Measurements from ENCODE around the gene IDH3A.

DNA sequence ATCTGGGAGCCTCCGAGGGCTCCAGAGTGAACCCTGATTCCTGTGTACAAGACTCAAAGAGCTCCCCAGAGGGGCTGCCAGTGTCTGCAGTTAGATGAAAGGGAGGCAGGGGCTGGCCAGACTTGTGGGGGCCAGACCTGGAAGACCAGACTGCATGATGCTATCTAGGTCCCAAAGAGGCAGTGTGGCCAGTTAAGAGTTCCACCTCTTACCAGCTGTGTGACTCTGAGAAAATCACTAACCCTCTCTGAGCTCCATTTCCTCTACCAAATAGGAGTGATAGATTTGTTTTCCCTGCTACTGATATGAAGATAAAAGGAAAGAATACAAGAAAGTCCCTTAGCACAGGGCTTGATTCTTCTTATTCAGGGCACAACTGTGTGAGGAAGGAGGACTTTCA is 56.2 kb downstream of the IDH3A start:
- no peak for TF ChIP-seq POLR2A (IDR thresholded peaks at IDR 0.05; ENCODE audit: low read depth, low read length)
- TF ChIP-seq TAF1 (IDR thresholded peaks at IDR 0.05; ENCODE audit: low read depth, low read length) = no peak
- TF ChIP-seq POLR2AphosphoS5 (IDR thresholded peaks at IDR 0.05; ENCODE audit: low read depth, low read length) = no peak
- TF ChIP-seq SPI1 (IDR thresholded peaks at IDR 0.05; ENCODE audit: low read depth, low read length) = no peak
